ENCODE results near the gene BCAR3.

BCAR3 gene

GRCh38 chr1:93638307-93638847 lies 43.3 kb downstream of the BCAR3 start:
- no peak for TF ChIP-seq CTCF (IDR thresholded peaks at IDR 0.05; ENCODE audit: poor library complexity, severe bottlenecking)
- H3K4me3 ChIP-seq (ENCODE audit: severe bottlenecking), result no peak overlapping the region
- DNase-seq (ENCODE audit: low spot score), result no peak

GRCh38 chr1:93636712-93637111 lies 44.9 kb downstream of the BCAR3 start:
- Histone ChIP-seq H3K9me3 (ENCODE audit: severe bottlenecking) (no peaks in the 10 kb centered on the region), H3K4me1 (ENCODE audit: insufficient read depth, poor library complexity, severe bottlenecking) (no peaks in the 10 kb centered on the region), H3K36me3 (ENCODE audit: low read depth) (peaks cover 93% of the 10 kb centered on the region), H3K27me3 (ENCODE audit: insufficient read depth, poor library complexity, severe bottlenecking) (no peaks in the 10 kb centered on the region), H3K4me3 (ENCODE audit: severe bottlenecking) (no peak overlapping the region), H3K27ac (ENCODE audit: poor library complexity, severe bottlenecking) (no peak overlapping the region)
- DNase-seq (ENCODE audit: low spot score) (no peak), ATAC-seq (ENCODE audit: low read depth) (no peak)
- no peak for TF ChIP-seq CTCF (IDR thresholded peaks at IDR 0.05; ENCODE audit: poor library complexity, severe bottlenecking)

More at GRCh38 chr1:93638307-93638847, 43.3 kb downstream of the BCAR3 start:
- Histone ChIP-seq H3K9me3 (ENCODE audit: severe bottlenecking) (no peaks in the 10 kb centered on the region), H3K27me3 (ENCODE audit: insufficient read depth, poor library complexity, severe bottlenecking) (no peaks in the 10 kb centered on the region), H3K27ac (ENCODE audit: poor library complexity, severe bottlenecking) (no peak overlapping the region), H3K36me3 (ENCODE audit: low read depth) (peaks cover 91% of the 10 kb centered on the region), H3K4me1 (ENCODE audit: insufficient read depth, poor library complexity, severe bottlenecking) (no peaks in the 10 kb centered on the region)
- ATAC-seq (ENCODE audit: low read depth), result no peak

- DNase-seq (ENCODE audit: low spot score) (no peak), ATAC-seq (ENCODE audit: low read depth) (no peak)
- H3K27ac ChIP-seq (ENCODE audit: poor library complexity, severe bottlenecking), result no peak overlapping the region
- peaks cover 93% of the 10 kb centered on the region for H3K36me3 ChIP-seq (ENCODE audit: low read depth)
- no peaks in the 10 kb centered on the region for H3K9me3 ChIP-seq (ENCODE audit: severe bottlenecking)
- no peaks in the 10 kb centered on the region for H3K27me3 ChIP-seq (ENCODE audit: insufficient read depth, poor library complexity, severe bottlenecking)
- no peak for TF ChIP-seq CTCF (IDR thresholded peaks at IDR 0.05; ENCODE audit: poor library complexity, severe bottlenecking)
- H3K4me1 ChIP-seq (ENCODE audit: insufficient read depth, poor library complexity, severe bottlenecking), result peaks cover 4% of the 10 kb centered on the region
- H3K4me3 ChIP-seq (ENCODE audit: severe bottlenecking), result no peak overlapping the region
These were observed 45.8 kb downstream of the BCAR3 start for GRCh38 chr1:93635614-93636543.

GRCh38 chr1:93633313-93633712 lies 48.3 kb downstream of the BCAR3 start:
- Histone ChIP-seq H3K4me3 (ENCODE audit: severe bottlenecking) (no peak overlapping the region), H3K9me3 (ENCODE audit: severe bottlenecking) (no peaks in the 10 kb centered on the region), H3K27ac (ENCODE audit: poor library complexity, severe bottlenecking) (peak overlapping the region; percentile 96), H3K4me1 (ENCODE audit: insufficient read depth, poor library complexity, severe bottlenecking) (peaks cover 27% of the 10 kb centered on the region), H3K27me3 (ENCODE audit: insufficient read depth, poor library complexity, severe bottlenecking) (no peaks in the 10 kb centered on the region), H3K36me3 (ENCODE audit: low read depth) (peaks cover 89% of the 10 kb centered on the region)
- TF ChIP-seq CTCF (IDR thresholded peaks at IDR 0.05; ENCODE audit: poor library complexity, severe bottlenecking), result no peak
- DNase-seq (ENCODE audit: low spot score), result no peak
- no peak for ATAC-seq (ENCODE audit: low read depth)

All from RWPE2 (cell line).